Measurements from ENCODE around the gene RET.

GRCh38 chr10:43041422-43042342, 35.2 kb upstream of the RET start:
- no peak for TF ChIP-seq CTCF (IDR thresholded peaks at IDR 0.05)
- TF ChIP-seq POLR2A (IDR thresholded peaks at IDR 0.05) = no peak

Measured in right lobe of liver (tissue), 4 donors.